Right lobe of liver (tissue), 6 donors: Measurements from ENCODE around the gene NPPC. TPM values are rescaled to one million over a fixed set of nuclear protein-coding genes. Genes with fewer than 3 reads are reported as not detected.

Source experiments
- ATAC-seq, 4 donors: fragments of 200-7000 bp; cut with Tn5 transposase; one replicate each; pipeline ENCODE4 v1.9.1; 2020; ENCODE audit warnings: mild to moderate bottlenecking in 4 of 4, moderate library complexity in 4 of 4
- DNase-seq, 3 donors: peaks; one replicate each; pipeline ENCODE4 v3.0.0-alpha.2; 2020
- H3K27ac ChIP-seq, 3 donors: fragments of 200-600 bp; one replicate each; pipeline ENCODE4 v1.8.0; 2022
- H3K27me3 ChIP-seq, 2 donors: fragments of 200-600 bp; one replicate each; pipeline ENCODE4 v1.8.0; 2022
- H3K36me3 ChIP-seq, 4 donors: fragments of 200-600 bp; sonication (generic) in 1 of 4; one replicate each; pipeline versions ENCODE4 v1.5.1 to v1.8.0; 2017 to 2022; ENCODE audit warnings: control low read depth in 1 of 4
- H3K4me1 ChIP-seq, 4 donors: fragments of 200-600 bp; sonication (generic) in 1 of 4; one replicate each; pipeline versions ENCODE4 v1.5.1 to v1.8.0; 2017 to 2022; ENCODE audit warnings: control low read depth in 1 of 4
- H3K4me3 ChIP-seq, 3 donors: fragments of 200-600 bp; one replicate each; pipeline ENCODE4 v1.8.0; 2022
- H3K9me3 ChIP-seq, 4 donors: fragments of 200-600 bp; sonication (generic) in 1 of 4; one replicate each; pipeline versions ENCODE4 v1.5.1 to v1.8.0; 2017 to 2022; ENCODE audit warnings: control low read depth in 1 of 4
- CTCF ChIP-seq, 4 donors: fragments of 200-600 bp in 3 of 4; fragments of 450-650 bp in 1 of 4; IDR thresholded peaks; one replicate each; pipeline versions ENCODE4 v1.5.1 to v1.8.0; 2016 to 2022; ENCODE audit warnings: antibody characterized with exemption in 4 of 4, mild to moderate bottlenecking in 2 of 4
- POLR2A ChIP-seq: fragments of 450-650 bp; IDR thresholded peaks from one replicate; pipeline ENCODE4 v1.6.1; 2017; ENCODE audit warnings: antibody characterized with exemption, mild to moderate bottlenecking
- WGBS: methylation state at CpG from one replicate; pipeline ENCODE4 v1.1.6; 2018; ENCODE audit warnings: low coverage, low lambda C conversion rate; ENCODE audit not compliant: insufficient coverage; ENCODE audit errors: missing lambda C conversion rate; 5-methylcytosine and 5-hydroxymethylcytosine counted together
- intact Hi-C, 2 donors: fragments of 100-400 bp; cut with DNase I; formaldehyde crosslinking; loops; one replicate each; pipeline versions ENCODE4 v1.11.2 to v1.14.1; 2022
- long read RNA-seq: library from polyadenylated mRNA; unstranded; transcript quantifications from one replicate; pipeline ENCODE4 v2.0.0, GENCODE V29; 2019
- total RNA-seq, 6 experiments: library from RNA; depleted of rRNA in 2 of 6; stranded (reverse); fragments of >200 nt in 2 of 6; fragmentation: NEBNext Ultra II Directional in 3 of 6; extraction: Animal tissue kit (Norgen Biotek cat#: 25700) in 3 of 6; gene quantifications; one replicate each; pipeline versions ENCODE4 v1.1.0 to v1.2.4, GENCODE V29; 2016 to 2023
- donor health status: DM: no; HTN: yes; CAD: no.
- donor health status: DM: no; HTN: no; CAD: no.
- donor health status: DM: no; HTN: no; CAD: no.
- donor health status: DM: no; HTN: yes; CAD: no.
- donor health status: DM: no; HTN: yes; CAD: no.

The NPPC gene, protein sequence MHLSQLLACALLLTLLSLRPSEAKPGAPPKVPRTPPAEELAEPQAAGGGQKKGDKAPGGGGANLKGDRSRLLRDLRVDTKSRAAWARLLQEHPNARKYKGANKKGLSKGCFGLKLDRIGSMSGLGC
- total RNA-seq = not detected
- long read RNA-seq = 0 reads

DNA sequence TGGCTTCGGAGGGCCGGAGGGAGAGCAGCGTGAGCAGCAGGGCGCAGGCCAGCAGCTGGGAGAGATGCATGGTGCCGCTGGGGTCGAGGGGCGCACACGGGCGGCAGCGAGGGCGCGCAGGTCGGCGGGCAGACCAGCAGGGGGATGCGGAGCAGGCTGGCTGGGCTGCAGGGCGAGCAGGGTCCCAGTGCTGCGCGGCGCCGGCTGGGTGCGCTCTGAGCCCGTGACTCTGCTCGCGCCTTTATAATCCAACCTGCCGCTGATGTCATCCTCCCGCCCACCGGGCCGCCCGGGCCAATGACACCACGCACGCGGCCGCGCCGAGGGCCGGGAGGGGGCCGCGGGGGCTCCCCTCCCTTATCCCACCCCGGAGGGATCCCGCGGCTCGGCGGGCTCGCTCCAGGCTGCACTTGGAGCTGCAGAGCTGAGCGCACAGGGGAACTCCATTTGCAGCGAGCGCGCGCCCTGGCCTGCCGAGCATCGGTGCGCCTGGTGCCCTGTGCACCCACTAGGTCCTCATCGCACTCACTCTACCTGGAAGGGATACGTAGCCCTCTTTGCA lies at the start of gene NPPC:
Gene NPPC, minus strand, starts transcription at position 217 of the 562 bp plus-strand sequence. Its CDS starts 147 bp downstream, at position 70.
- no peak for TF ChIP-seq POLR2A
- TF ChIP-seq CTCF (IDR thresholded peaks at IDR 0.05) = peak in 3 of 4 donors; percentile 4 to 31 (median 7)
- H3K27me3 ChIP-seq = peaks cover 3 to 6% of the 10 kb centered on the region in 2 donors
- ATAC-seq (peak; percentile 15 to 73 (median 56)), DNase-seq (peak in 2 of 3 donors; percentile 45 to 53)
- WGBS = 7% methylated on average over 3 of the region's 54 CpGs
- H3K27ac ChIP-seq = no peak within 1 kb of the TSS
- H3K4me1 ChIP-seq = peaks cover 0 to 20% (median 10%) of the 10 kb centered on the region in 4 donors
- no peaks in the 10 kb centered on the region for H3K36me3 ChIP-seq
- intact Hi-C loops = loop anchor here in 1 of 2 donors (10.0 kb wide), 2 partner anchors 209 to 399 kb away; no protein-coding TSS in a partner anchor
- H3K4me3 ChIP-seq = peak within 1 kb of the TSS; percentile 25 to 48 (median 26)
- H3K9me3 ChIP-seq = no peaks in the 10 kb centered on the region

DNA sequence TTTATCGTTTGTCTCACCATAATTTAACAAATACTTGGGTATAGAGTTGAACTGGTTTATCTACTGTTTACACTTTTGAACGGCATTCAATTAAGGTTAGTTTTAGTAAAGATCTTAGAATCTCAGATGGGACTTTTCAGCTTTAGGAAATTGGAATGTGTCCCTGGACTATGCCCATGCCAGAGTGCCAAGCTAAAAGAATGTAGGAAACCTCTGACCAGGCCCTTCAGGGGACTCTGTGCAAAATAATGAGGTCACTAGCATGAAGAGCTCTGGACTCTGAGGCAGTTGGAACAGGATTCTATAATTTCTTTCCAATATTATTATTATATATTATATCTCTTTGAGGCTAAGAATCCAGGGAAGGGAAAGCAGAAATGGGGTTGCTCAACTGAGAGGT lies 48.8 kb upstream of the NPPC start:
- intact Hi-C loops = no loop called here
- WGBS = 32% methylated on average over 2 of the region's 2 CpGs
- Histone ChIP-seq H3K36me3 (no peaks in the 10 kb centered on the region), H3K9me3 (no peaks in the 10 kb centered on the region), H3K27me3 (no peaks in the 10 kb centered on the region), H3K4me3 (no peak overlapping the region), H3K27ac (no peak overlapping the region), H3K4me1 (peaks cover 0 to 13% (median 0%) of the 10 kb centered on the region in 4 donors)
- DNase-seq (no peak), ATAC-seq (peak; percentile 43 to 99 (median 90))
- TF ChIP-seq POLR2A = no peak
- no peak for TF ChIP-seq CTCF (IDR thresholded peaks at IDR 0.05)

- peaks cover 0 to 13% (median 0%) of the 10 kb centered on the region in 4 donors for H3K4me1 ChIP-seq
- H3K27me3 ChIP-seq = no peaks in the 10 kb centered on the region
- intact Hi-C loops = no loop called here
- H3K9me3 ChIP-seq = no peaks in the 10 kb centered on the region
- H3K27ac ChIP-seq = no peak overlapping the region
- TF ChIP-seq CTCF (IDR thresholded peaks at IDR 0.05) (no peak), POLR2A (no peak)
- ATAC-seq = no peak
- WGBS = 94% methylated on average over 3 of the region's 3 CpGs
- H3K36me3 ChIP-seq = no peaks in the 10 kb centered on the region
- no peak for DNase-seq
- H3K4me3 ChIP-seq = no peak overlapping the region
Observed at GRCh38 chr2:231970461-231970860, 44.3 kb upstream of the NPPC start.

DNA sequence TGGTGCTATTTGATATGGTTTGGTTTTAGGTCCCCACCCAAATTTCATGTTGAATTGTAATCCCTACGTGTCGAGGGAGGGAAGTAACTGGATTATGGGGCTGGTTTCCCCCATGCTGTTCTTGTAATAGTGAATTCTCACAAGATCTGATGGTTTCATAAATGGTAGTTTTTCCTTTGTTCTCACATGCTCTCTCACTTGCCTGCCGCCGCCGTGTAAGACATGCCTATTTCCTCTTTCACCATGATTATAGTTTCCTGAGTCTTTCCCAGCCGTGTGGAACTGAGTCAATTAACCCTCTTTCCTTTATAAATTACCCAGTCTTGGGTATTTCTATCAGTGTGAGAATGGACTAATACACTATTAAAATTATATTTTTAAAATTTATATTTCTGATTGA lies 42.6 kb upstream of the NPPC start:
- intact Hi-C loops = no loop called here
- Histone ChIP-seq H3K36me3 (no peaks in the 10 kb centered on the region), H3K4me3 (no peak overlapping the region), H3K27me3 (no peaks in the 10 kb centered on the region), H3K9me3 (no peaks in the 10 kb centered on the region), H3K27ac (no peak overlapping the region), H3K4me1 (no peaks in the 10 kb centered on the region)
- WGBS = 75% methylated on average over 4 of the region's 6 CpGs
- ATAC-seq = no peak
- no peak for DNase-seq
- TF ChIP-seq CTCF (IDR thresholded peaks at IDR 0.05) = no peak
- TF ChIP-seq POLR2A = no peak
